Neutrophil (primary cell): Measurements from ENCODE around the gene SHH.

Experiments used
- H3K27ac ChIP-seq: fragments of 200-600 bp; sonication (generic); 2 replicates; pipeline ENCODE4 v1.5.1; 2016; ENCODE audit warnings: mild to moderate bottlenecking, moderate library complexity
- H3K27me3 ChIP-seq: fragments of 200-600 bp; sonication (generic); 2 replicates; pipeline ENCODE4 v1.6.0; 2016; ENCODE audit warnings: mild to moderate bottlenecking
- H3K36me3 ChIP-seq: fragments of 200-600 bp; sonication (generic); 2 replicates; pipeline ENCODE4 v1.5.1; 2017
- H3K4me1 ChIP-seq, 2 experiments: fragments of 200-600 bp in 1 of 2; sonication (generic) in 1 of 2; 1 replicate in 1 of 2; 2 replicates in 1 of 2; pipeline versions ENCODE4 v1.5.1 to v1.6.1; 2013 to 2016; ENCODE audit warnings: low read depth in 1 of 2, low read length in 1 of 2, mild to moderate bottlenecking in 1 of 2, moderate library complexity in 1 of 2; ENCODE audit not compliant: control insufficient read depth in 1 of 2, insufficient read depth in 1 of 2
- H3K4me3 ChIP-seq, 2 experiments: fragments of 200-600 bp in 1 of 2; sonication (generic) in 1 of 2; 1 replicate in 1 of 2; 2 replicates in 1 of 2; pipeline ENCODE4 v1.5.1; 2013 to 2016; ENCODE audit warnings: low read depth in 1 of 2, low read length in 1 of 2, mild to moderate bottlenecking in 1 of 2, moderate library complexity in 1 of 2
- H3K9me3 ChIP-seq: fragments of 200-600 bp; sonication (generic); 2 replicates; pipeline ENCODE4 v1.5.1; 2016
- TF ChIP-seq, protein P1 (sequence below): fragments of 200-600 bp; sonication (generic); IDR thresholded peaks from 2 replicates; pipeline ENCODE4 v1.5.1; 2016; ENCODE audit warnings: antibody characterized with exemption

Gene SHH

DNA sequence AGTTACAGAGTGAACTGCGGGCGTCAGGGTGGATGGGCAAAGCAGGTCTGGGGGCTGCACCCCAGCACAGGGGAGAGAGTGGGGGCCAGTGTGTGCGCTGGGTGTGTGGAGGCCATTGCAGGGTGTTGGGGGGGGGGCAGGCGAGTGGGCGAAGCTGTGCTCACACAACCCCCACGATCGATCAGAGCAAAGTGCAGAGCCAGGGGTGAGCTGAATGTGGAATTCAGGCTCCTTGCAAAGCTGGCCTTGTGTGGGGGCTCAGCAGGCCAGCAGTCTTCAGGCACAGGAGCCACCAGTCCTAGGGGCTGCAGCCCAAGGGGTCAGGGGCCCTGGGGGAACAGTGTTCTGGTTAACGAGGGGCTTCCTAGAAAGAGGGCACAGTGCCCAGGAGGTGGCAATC is 862 bp upstream of the SHH start:
- Histone ChIP-seq H3K4me3 (no peak overlapping the region), H3K27me3 (peaks cover 100% of the 10 kb centered on the region)

DNA sequence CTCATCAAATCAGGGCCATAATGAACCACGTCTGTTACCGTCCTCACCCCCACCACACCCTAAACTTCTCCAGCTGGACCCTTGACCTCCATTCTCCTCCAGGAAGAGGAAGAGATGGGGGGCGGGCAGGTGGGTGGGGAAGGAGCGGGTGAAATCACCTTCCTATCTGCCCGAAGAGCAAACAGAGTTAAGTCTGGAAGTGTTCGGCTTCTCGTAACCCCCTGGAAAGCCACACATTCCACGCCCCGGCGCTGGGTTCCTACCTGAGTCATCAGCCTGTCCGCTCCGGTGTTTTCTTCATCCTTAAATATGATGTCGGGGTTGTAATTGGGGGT is 736 bp downstream of the SHH start:
- Histone ChIP-seq H3K27ac (no peak overlapping the region), H3K4me1 (peaks cover 3 to 15% of the 10 kb centered on the region in 2 experiments), H3K27me3 (peaks cover 100% of the 10 kb centered on the region), H3K4me3 (no peak overlapping the region), H3K9me3 (no peaks in the 10 kb centered on the region), H3K36me3 (no peaks in the 10 kb centered on the region)
- TF ChIP-seq, protein P1, sequence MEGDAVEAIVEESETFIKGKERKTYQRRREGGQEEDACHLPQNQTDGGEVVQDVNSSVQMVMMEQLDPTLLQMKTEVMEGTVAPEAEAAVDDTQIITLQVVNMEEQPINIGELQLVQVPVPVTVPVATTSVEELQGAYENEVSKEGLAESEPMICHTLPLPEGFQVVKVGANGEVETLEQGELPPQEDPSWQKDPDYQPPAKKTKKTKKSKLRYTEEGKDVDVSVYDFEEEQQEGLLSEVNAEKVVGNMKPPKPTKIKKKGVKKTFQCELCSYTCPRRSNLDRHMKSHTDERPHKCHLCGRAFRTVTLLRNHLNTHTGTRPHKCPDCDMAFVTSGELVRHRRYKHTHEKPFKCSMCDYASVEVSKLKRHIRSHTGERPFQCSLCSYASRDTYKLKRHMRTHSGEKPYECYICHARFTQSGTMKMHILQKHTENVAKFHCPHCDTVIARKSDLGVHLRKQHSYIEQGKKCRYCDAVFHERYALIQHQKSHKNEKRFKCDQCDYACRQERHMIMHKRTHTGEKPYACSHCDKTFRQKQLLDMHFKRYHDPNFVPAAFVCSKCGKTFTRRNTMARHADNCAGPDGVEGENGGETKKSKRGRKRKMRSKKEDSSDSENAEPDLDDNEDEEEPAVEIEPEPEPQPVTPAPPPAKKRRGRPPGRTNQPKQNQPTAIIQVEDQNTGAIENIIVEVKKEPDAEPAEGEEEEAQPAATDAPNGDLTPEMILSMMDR: no peak

More for the DNA sequence above, 862 bp upstream of the SHH start:
- Histone ChIP-seq H3K9me3 (no peaks in the 10 kb centered on the region), H3K36me3 (no peaks in the 10 kb centered on the region), H3K4me1 (peaks cover 3 to 11% of the 10 kb centered on the region in 2 experiments), H3K27ac (no peak overlapping the region)
- TF ChIP-seq, protein P1: no peak

DNA sequence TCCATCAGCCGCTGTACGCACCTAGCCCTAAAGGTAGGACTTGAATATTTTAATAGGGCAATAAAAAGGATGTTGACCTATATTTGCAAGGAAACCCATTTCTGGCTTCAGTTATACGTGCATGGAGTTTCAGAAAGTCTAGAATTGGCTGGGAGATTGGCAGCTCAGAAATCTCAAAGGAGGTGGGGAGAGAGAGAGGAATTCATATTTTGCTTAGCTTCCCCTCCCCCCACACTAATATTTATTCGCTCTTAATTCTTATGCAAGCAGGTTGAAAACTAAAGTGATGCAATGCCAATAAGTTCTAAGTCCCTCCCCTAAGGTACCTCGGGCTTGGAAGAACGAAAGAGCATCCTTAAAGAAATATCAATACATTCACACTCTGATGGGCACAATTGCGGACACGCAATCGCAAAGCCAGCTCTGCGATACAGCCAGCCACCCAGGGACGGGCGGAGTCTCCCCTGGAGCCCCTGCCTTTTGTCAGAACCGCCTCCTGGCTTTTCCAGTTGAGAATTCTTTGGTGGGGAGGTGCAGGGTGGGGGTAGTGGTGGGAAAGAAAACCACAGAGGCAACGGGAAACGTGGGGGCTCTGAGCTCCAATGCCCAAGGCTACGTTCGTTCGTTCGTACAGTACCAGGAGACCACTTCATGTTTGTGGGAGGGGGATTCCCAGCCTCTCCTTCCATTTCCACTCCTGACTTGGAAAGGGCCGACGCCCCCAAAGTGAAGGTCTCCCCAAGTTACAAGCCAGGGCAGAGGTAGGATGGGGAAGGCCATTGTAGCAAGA is 1.3 kb downstream of the SHH start:
- TF ChIP-seq, protein P1: no peak
- no peaks in the 10 kb centered on the region for H3K36me3 ChIP-seq
- H3K4me3 ChIP-seq: no peak overlapping the region
- no peak overlapping the region for H3K27ac ChIP-seq
- peaks cover 100% of the 10 kb centered on the region for H3K27me3 ChIP-seq
- no peaks in the 10 kb centered on the region for H3K9me3 ChIP-seq
- peaks cover 7 to 21% of the 10 kb centered on the region in 2 experiments for H3K4me1 ChIP-seq

DNA sequence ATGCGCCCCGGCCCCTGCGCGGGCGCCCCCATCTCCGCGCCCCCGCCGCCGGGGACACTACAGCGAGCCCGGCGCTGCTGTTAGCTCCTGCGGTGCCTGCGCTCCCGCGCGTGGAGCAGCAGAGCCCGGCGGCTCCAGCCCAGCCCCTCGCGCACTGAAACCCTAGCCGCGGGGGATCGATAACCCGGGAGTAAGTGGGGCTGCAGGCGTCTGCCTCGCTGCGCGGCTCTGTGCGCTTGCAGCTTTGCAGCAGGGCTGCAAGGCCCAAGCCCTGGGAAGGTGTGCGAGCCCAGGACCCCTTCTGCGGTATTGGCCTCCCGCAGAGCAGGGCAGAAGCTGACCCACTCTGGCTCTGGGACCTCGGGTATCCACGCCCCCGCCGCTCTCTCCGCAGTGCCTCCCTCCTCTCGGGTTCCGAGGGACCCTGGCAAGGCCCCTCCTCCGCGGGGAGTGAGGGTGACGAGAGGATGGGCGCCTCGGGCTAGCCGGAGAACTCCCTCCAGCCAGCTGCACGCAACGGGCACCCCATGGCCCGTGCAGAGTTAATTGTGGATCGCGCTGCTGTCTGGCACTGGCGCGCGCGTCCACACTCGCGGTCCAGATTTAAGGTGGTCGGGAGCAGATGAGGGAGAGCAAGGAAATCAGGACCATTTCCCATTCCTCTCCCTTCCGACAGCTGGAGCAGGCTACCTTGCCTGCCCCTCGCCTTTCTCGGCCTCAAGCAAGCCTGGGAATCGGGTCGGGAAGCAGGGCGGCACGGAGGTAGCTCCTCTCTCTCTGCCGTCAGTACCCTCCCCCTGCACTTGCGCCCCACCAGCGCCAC is 2.1 kb downstream of the SHH start:
- no peak overlapping the region for H3K4me3 ChIP-seq
- H3K27me3 ChIP-seq: peaks cover 100% of the 10 kb centered on the region
- no peak overlapping the region for H3K27ac ChIP-seq
- H3K4me1 ChIP-seq: peaks cover 15 to 29% of the 10 kb centered on the region in 2 experiments
- no peaks in the 10 kb centered on the region for H3K9me3 ChIP-seq
- H3K36me3 ChIP-seq: no peaks in the 10 kb centered on the region
- TF ChIP-seq, protein P1: no peak

DNA sequence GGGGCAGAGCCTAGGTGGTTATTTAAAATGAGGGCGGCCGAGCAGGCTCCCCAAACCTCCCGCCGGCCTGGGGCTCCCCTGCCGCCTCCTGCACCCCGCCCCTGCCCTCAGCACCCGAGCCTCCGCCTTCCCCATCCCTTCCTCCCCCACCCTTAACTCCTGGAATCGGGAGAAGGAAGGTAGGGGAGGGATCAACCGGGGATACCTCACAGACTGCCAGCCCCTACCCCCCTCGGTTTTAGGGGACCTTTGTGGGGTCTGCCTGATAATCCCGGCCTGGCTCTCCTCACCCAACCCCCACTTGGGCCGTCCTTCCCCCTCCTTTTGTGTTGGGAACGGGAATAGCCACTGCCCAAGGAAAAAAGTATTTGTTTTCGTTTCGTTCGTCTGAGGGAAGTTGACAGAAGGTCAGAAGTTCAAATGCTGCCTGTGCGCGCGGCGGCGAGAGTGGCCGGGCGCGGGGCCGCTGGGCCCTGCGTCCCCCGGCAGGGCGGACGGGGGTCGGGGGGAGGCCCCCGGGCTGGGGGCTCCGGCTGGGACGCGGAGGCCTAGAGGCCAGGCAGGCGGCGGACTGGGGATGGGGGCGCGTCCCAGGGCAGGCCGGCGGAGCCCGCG is 2.8 kb downstream of the SHH start:
- H3K36me3 ChIP-seq: no peaks in the 10 kb centered on the region
- no peak overlapping the region for H3K27ac ChIP-seq
- TF ChIP-seq, protein P1: no peak
- H3K27me3 ChIP-seq: peaks cover 100% of the 10 kb centered on the region
- H3K4me3 ChIP-seq: no peak overlapping the region
- H3K4me1 ChIP-seq: peaks cover 21 to 36% of the 10 kb centered on the region in 2 experiments
- H3K9me3 ChIP-seq: no peaks in the 10 kb centered on the region
